GM18873 (cell line): Measurements from ENCODE around the gene VSIG4.

ENCODE experiments used
- ATAC-seq: cut with Tn5 transposase; IDR thresholded peaks from one replicate; pipeline ENCODE4 v1.9.1; 2021; ENCODE audit warnings: mild to moderate bottlenecking, moderate library complexity, moderate number of reproducible peaks; ENCODE audit not compliant: unreplicated experiment, low FRiP score

Gene VSIG4

DNA sequence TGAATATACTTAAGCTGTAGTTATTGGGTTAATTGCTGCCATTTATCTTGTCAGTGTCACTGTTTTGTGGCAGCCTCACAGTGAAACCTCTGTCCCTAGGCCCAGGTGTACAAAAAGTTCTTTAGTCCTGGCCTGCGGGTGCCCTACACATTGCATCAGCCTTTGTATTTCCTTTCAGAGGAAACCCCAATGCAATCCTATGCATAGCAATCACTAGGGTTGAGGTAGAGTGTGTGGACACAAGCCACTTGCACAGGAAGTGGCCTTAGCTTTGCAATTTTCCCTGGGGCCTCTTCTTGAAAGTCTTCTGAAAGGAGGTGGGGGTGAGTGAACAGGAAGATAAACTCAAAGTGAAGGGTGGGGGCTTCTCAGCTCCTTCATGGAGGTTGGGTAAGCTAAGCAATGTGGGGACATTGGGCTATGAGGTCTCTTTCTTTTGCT lies 27.8 kb downstream of the VSIG4 start:
- ATAC-seq: peak; percentile 45

DNA sequence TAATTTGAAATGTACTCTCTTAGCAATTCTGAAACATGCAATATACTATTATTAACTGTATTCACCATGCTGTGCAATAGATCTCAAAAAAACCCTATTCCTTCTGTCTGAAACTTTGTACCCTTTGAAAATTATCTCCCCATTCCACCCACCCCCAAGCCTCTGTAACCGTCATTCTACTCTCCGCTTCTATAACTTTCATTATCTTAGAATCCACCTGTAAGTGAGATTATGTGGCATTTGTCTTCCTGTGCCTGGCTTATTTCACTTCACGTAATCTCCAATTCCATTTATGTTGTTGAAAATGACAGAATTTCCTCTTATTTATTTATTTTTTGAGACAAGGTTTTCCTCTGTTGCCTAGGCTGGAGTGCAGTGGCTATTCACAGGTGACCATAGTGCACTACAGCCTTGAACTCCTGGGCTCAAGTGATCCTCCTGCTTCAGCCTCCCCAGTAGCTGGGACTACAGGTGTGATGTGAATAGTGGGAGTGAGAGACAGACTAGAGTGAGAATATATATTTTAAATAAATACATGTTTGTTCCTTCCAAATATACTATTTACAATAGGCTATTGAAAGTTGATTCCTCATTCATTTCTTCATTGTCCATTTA lies 30.5 kb downstream of the VSIG4 start:
- ATAC-seq: no peak

DNA sequence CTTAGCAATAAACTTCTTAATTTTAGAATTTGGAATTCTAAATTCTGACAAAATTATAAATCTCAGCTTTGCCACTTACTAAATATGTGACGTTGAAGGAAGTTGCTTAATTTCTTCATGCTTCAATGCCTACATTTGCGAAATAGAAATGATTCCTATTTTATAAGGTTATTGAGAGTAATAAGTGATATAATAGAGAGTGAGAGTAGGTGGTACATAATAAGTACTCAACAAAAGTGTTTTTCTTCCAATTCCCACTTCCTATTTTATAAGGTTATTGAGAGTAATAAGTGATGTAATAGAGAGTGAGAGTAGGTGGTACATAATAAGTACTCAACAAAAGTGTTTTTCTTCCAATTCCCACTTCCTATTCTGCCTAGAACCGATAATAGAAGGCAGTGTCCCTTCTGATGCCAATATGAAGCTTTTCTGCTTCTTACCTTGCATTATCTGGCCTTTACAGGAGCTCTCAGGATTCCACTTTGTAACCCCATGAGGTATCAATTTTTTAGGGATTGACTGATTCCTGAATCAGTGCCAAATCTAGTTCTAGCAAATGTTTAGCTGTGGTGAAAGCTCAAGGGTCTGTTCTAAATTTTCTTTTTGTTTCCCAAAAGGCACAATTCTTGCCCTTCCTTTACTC lies 31.4 kb downstream of the VSIG4 start:
- ATAC-seq: no peak

DNA sequence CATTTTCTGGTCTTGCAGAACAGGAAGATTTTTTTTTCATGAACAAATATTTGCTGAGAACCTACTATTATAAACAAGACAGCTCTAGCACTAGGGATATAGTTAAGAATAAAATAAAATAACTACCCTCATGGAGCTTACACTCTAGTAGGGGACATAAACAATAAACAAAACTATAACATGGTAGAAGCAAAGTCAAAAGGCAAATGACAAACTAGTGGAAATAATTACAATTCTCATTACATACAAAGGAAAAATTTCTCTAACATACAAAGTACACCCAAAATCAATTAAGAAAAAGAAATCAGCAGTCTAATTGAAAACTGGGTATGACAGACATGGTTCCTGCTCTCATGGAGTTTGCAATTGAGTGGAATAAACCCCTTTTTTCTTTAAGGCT lies 32.0 kb downstream of the VSIG4 start:
- ATAC-seq: no peak

DNA sequence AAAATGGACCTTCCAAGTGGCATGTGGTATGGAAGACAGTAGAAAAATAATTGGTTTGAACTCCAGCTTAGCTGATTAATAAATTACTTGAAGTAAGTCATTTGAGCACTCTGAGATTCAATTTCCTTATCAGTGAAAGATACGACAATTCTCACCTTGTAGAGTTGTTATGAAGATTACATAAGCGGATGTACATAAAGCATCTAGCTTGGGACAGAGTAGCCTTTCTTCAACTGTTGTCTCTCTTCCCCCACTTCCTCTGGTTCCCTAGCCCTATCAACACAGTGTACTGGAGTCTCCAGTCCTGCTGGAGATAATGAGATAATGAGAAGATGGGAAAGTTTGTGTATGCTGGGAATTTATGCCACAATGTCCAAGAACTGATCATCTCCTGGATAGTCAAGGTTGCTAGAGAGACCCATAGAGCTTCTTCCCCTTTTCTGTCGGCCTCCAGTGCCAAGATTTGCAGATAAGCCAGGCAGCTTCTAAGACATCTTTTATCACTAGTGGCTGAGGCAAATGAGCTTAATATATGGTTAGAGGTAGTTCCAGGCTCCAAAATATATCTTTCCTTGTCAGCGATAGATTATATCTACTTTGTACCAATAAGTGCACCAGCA lies 33.9 kb downstream of the VSIG4 start:
- ATAC-seq: no peak

DNA sequence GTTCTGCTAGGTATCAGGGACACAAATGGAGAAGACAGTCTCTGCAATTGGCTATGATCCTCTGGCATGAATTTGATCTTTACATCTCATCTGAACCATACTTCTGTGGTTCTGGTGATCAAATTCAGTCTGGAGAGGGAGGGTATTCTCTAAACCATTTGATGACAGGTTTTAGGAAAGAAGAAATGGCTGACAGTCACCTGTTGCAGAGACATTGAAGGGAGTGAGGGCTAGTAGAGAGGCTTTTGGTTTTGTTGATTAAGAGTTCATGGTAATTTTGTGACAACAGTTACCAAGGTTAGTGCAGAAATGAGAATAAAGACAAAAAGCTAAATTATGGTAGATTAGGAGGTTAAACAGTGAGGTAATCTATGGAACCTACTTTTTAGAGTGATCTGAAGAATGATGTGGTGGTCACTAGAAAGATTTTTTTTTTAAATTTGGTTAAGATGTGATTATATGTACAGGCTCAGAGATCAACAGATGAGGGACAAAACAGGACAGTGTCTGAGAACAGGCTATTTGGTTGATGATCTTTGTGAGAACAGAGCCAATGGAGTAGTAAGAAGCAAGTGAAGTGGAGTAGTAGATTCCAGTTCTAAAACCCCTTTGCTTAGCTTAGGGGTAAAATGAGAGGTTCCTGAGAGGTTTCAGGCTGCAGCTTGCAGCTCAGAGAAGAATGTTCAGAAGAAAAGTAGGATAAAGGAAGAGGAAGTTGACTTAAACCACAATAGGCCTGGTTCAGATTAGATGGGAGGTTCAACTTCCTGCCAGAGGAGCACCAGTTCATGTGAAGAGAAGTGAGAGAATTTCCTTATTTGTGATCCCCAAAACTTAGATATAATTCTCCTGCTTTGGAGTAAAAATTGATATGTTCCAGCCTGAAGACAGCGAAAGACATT lies 34.7 kb downstream of the VSIG4 start:
- no peak for ATAC-seq

DNA sequence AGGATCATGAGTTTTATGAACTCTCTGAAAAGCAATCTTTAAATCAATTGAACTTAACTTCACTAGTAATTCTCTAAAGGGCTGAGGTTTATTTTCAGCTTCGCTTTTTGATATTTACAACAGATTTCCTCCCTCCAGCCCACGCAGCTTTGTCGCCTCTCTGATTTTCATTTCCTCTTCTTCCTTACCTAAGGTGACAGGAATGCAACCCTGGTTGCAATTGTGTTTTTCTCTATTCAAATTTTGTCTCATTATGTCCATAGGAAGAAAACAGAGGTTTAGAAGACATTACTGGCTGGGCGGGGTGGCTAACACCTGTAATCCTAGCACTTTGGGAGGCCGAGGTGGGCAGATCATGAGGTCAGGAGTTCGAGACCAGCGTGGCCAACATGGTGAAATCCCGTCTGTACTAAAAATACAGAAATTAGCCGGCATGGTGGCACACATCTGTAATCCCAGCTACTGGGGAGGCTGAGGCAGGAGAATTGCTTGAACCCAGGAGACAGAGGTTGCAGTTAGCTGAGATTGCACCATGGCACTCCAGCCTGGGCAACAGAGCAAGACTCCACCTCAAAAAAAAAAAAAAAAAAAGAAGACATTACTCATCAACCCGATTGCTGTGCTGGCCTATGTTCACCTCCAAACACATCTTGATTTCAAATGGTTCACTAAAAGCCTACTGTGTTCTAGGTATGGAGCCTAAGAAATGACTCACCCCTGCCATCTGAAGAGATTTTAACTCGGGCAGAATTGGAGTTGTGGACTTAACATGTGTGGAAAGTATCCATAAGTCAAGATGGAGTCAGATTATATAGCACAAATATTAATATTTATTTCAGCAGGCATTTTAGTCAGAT lies 36.8 kb downstream of the VSIG4 start:
- ATAC-seq: no peak

DNA sequence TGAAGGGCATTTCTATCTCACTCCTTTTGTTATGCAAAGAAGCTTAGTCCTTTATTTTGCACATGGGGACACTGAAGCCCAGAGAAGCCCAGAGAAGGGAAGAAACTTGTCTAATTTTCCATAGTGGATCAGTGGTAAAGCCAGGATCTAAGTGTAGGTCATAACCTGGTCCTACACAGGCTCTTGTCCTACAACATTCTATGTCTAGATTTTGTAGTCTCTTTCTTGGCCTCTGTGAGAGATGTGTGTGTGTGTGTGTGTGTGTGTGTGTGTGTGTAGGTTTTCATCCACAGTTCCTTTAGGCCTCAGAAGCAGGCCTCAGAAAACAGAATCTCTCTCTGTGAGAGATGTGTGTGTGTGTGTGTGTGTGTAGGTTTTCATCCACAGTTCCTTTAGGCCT lies 38.3 kb downstream of the VSIG4 start:
- no peak for ATAC-seq

DNA sequence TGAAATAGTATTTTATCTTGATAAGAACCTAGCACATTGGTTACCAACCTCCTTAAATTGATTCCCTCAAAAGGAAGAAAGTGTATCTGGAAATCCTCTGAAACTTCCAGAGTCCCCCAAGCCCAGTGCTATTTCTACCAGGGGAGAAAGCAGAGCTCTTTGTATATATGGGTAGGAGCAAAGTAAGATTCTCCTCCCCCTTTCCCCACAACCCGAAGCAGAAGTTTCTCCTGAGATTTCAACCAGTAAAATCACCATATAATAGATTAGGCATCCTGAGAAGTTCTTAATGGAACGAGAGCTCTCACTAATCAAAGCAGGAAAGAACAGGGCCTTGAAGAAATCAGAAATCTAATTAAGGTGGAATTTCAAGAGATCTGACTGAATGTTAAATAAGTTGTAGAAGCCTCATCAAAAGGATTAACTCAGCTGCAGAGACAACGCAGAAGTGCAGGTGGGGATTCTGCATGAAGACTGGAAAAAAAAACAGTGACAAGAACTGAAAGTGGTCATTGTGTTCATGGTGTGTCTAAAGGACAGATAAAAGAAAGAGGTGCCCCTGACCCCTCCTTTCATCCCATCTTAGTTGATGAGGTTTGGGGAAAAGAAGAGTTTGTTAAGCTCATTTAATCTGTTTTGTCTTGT lies 39.1 kb downstream of the VSIG4 start:
- ATAC-seq: no peak

DNA sequence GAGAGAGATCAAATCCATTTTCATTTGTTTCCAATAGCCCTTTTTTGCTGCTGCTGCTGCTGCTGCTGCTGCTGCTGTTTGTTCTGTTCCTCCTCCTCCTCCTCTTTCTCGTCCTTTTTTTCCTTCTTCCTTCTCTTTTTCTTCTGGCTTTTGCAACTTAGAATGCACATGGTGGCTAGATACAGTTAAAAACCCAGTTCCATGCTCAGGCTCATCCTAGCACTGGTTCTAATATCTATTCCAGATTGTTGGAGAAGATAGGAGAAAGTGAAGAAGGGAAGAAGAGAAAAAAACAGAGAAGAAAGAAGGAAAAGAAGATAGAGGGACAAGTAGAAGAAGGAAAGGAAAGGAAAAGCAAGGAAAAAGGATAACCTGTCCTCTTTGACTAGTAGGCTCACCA lies 39.7 kb downstream of the VSIG4 start:
- no peak for ATAC-seq

DNA sequence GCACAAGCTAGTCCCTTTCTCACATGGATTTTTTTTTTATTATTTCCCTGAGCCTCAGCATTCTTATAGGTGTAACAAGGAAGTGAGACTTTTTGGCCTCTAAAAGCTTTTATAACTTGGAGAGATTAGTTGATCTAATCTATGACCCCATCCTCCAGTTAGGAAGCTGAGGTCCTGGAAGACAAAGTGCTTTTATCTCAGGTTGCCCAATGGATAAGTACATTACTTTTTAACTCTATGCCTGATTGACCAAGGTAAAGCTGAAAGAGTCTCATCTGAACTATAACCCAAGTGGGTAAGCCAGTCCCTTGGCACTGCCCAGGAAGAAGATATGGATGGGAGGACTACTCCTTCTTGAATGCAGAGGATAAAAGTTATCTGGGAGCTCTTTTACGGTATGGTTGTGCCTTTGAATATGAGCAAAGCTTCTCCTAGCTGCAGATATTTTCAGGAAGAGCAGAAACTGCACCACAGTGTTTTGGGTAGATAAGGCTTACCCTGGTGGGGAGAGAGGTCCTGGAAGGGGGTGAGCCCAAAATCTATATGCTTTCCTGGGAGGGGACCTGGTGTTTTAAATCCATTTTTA lies 40.2 kb downstream of the VSIG4 start:
- ATAC-seq: no peak

DNA sequence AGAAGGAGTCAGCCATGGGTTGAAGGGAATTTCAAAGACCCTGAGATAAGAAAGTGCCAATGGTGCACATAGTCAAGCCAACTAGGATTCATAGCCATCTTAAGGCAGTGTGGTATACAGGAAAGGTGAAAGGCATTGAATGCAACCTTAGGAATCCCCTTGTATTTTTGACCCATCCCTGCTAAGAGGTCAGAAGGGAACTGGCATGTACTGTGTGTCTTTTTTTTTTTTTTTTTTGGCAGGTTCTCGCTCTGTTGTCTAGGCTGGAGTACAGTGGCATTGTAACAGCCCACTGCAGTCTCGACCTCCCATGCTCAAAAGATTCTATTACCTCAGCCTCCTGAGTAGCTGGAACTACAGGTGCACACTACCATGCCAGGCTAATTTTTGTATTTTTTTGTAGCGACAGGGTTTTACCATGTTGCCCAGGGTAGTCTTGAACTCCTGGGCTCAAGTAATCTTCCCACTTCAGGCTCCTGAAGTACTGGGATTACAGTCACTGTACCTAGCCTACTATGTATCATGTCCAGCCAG lies 40.8 kb downstream of the VSIG4 start:
- ATAC-seq: no peak

DNA sequence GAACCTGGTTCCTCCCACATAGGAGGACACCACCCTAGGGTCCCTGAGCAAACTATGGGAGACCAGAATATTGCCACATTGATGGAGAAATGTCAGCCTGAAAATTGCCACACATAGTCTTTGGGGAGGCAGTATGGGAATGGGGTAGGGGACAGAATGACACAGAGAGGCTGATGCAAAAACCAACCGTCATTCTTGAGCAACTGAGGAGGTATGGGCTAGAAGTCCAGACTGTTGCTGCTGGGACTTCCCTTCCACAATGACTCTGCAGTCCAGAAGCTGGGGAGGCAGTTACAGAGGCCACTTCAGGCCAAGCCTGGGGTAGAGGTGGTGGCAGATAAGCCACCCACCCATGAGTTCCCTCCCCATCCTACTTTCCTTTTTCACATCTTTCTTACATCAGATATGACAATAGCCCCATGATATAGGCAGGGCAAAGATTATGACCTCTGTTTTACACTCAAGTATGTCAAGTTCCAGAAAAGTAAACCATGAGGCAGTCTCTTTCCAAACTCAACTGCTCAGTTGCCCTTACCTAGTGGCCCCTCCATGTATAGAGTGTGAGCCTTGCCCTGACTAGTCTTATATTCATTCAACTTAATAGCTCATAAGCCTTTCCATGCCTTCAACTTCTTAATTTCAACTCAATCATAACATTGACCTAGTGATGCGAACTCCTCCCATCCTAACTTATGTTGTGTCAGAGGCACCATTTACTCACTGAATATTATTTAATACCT lies 41.7 kb downstream of the VSIG4 start:
- no peak for ATAC-seq

DNA sequence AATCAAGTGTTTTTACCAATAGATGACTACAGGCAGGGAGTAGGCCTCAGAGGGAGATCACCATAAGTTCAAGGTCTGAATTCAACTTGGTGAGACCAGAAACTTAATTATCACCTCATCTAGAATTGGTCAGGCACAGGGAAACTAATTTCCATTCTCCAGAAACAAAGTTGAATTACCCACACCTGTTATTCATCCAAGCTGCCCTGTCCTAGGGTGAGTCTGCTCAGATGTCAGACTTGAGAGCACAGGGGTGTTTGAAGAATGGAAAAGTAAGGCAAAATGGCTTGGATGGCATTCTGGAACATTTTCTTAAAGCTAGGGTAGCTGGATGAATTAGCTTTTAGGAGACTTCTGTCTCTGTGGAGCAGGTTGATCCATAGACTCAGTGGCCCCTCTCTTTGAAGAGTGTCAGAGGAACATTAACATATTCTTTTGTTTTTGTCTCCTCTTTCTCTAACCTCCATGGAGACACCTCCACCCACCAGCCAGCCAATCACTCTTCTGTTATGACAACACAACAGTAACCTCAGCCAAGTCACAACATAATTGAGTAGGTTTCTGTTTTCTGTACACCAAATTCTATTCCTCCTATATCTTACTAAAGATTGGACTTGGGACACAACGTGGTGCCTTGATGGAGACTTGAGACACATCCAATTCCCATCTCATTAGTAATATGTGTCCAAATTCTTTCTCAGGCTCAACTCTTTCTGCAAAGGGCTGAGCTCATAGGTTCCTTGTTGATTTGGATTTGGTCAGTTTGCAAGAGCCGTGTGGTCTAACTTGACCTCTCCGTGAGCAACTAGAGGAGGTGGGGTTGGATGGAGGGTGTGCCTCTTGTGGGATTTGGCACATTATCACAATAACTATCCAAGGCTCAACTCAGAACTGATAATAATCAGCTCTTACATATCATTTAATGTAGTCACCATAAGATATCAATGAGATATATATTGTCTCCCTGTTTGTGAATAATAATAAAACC lies 45.1 kb downstream of the VSIG4 start:
- no peak for ATAC-seq

DNA sequence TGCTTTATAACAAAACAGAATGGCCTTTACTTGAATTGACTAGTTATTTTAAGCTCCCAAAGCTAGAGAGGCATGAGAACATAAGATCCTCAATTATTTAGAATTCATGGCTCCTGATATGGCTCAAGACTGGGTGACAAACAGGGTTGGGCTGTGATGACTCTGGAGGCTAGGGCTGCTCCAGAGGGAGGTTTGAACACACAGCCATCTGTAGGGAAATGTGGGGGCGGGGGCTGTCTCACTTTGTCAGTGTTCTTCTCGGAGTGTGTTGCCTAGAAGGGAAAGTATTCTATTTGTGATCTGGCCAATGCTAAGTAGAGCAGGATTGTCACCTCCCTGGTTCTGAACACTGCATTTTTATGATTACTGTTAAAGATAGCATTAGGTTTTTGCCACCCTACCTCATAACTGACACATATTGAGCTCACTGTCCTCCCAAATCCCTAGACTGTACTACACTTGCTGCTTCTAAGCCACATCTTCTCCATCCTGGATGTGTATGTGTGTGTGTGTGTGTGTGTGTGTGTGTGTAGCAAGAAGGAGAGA lies 45.9 kb downstream of the VSIG4 start:
- no peak for ATAC-seq

DNA sequence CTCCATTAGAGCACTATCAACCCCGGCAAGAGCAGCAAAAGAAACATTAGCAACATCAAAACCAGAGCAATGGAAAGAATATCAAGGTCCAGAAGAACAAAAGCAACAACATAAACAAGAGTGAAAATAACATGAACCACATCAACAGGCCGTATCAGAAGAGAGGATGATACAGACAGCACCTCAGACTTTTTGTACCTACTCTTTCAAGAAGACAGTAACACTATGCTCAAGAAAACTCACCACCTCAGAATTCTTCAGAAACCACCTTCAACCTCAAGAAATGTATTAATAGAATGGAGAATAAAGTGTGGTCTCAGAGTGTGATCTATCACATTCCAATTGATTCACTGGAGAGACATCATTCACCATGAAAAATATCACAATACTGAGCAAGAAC lies 46.5 kb downstream of the VSIG4 start:
- no peak for ATAC-seq

DNA sequence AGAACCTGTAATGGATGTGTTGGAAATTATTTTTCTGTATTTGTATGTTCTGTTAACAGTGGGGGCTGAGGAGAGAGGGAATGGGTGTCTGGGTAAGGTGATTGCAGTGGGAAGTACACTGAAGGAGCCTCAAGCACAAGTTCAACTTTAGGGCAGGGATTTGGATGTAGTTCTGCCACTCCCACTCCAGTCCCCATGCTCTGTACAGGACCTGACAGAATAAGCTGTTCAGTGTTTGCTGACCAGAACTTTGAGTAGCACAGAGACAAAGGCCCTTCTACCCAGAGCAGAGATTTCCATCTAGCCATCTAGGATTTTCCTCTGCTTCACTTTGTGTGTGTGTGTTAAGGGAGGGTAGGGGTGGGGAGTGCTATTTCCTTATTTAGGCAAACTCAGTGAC lies 49.2 kb downstream of the VSIG4 start:
- no peak for ATAC-seq
